Middle frontal gyrus (tissue), 1 donor: ENCODE data around the gene MPO.

Experiments used
- DNase-seq: peaks from one replicate; pipeline ENCODE4 v3.0.0-alpha.2; 2015; ENCODE audit warnings: low spot score; ENCODE audit errors: extremely low spot score

MPO gene

DNA sequence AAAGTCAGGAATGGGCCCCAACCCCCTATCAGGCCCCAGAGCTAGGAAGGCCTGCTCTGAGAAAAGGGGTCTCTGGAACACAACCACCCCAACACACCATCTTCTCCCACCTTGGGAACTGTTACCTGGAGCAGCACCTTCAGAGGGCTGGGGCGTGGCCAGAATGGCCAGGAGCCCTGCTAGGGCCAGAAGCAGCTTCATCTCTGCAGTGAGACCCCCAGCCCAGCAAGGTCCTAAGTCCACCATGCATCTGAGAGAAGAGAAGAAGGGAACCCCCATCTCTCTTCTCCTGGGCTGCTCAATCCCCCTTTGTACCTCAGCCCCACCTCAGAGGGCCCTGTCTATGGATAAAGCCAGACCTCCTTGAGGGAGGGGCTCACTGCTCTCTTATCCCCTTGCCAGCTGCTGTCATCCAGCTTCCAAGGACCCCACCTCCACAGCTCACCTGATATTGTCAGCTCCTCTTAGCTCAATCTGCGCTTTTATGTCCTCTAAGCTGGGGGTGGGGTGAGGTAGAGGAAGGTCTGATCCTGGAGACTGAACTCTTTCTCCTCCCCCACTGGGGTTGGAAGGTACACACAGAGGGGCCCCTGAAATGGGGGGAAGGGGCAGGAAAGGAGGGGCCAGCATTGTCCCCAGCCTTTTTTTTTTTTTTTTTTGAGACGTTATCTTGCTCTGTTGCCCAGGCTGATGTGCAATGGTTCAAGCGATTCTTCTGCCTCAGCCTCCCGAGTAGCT is at the start of gene MPO:
Gene MPO (minus strand): TSS at position 456 of the 738 bp plus-strand sequence. CDS start 177 bp downstream, at position 279.
- no peak for DNase-seq

- no peak for DNase-seq
These were observed 49.2 kb upstream of the MPO start for GRCh38 chr17:58329810-58330537.

DNA sequence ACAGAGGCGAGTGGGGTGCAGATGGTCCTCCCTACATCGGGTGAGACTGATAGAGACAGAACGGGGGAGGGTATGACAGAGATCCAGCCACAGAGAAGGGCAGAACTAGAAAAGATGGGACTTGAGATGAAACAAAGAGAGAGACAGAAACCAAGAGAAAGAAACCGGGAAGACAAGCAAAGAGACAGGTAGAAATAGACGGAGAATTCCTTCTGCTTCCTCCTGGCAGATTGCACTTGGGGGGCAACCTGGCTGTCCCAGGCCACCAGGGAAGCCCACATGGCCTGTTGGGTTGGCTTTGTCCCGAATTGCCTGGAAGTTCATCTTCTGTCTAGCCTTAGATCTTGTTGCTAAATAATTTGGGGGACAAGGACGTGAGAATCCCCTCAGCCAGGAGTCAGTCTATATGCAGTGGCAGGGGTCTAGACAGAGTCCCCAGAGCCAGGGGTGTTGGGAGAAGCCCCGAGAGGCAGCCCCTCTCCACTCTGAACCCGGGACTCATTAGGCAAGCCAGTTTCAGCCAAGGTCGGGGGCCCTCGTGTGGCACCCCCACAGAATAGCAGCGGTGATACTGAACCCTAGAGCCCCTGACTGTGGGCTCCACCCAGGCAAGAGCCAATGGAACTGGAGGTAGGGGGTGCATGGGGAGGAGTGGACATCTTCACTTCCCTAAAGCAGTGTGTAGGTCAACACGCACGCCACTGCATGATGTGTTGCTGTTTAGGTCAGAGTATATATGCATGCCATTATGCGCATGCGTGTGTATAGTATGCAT is 48.5 kb upstream of the MPO start:
- DNase-seq = no peak

- no peak for DNase-seq
These were observed 47.7 kb upstream of the MPO start, which contains the start of gene TSPOAP1 for GRCh38 chr17:58328195-58329034. Gene TSPOAP1, minus strand, starts transcription at chr17:58328795. Its CDS starts 875 bp downstream, at chr17:58327920.

DNA sequence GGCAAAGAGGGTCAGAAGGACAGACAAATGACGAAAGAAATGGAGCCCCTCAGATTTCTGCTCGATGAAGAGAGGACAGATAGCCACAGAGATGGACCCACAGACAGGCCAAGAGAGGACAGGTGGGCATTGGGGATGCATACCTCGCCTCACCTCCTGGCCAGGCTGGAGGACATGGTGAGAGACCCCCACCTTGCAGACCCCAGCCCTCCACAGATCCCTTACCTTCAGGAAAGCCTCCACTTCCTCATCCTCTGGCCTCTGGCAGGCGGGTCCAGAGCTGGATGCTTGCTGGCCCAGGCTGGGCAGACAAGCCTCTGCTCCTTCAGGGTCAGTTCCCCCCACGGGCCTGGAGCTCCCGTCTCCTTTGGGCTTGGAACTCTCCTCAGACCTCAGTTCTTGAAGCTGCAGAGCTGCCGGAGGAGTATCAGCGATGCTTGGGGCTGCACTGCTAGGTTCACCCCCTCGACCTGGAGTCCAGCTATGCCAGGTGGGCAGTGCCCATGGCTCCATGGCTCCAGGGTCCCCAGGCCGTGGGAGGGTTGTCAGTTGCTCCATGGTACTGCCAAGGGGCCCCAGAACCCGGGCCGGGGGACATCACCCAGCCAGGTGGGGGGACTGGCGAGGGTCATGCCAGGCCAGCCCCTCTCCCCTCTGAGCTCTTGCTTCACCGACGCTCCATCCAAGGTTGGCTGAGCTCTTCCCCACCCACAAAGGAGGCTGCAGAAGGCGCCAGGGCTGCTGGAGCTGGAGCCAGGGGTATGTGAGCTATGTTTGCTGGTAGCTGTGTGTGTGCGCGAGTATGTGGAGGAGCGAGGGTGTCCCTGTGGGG is 46.8 kb upstream of the MPO start:
- no peak for DNase-seq

DNA sequence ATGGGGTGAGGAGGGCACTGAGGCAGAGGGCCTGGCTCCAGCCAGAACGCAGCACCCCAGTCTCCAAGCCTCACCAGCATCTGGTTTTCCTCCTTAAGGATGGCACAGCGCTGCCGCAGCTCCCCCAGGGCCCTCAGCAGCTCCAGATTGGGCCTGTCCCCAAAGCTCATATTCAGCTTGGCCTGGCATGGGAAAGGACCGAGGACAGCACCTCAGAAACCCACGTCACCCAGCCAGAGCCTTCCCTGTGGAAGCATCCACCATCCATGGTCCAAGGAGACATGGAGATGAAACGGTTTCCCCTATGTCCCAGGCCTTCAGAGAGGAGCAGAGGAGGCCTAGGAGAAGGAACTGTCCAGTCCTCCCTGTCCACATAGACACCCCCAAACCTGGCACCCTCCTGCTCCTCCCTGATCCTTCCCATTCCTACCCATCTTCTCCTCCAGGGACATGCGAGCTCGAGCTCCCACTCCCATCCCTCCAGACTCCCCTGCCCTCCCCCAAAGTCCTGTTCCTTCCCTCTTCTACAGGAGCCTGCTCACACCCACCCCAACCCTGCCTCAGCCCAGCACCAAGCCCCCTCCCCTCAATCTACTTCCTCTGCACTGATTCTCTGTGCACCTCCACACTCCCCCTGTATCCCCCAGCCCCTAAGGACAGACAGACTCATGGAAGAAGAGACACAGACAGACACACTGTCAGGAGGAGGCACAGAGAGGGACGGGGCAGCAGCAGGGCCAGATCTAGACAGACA is 46.1 kb upstream of the MPO start:
- DNase-seq = no peak

- DNase-seq = no peak
These were observed 45.3 kb upstream of the MPO start for GRCh38 chr17:58325976-58326468.

DNA sequence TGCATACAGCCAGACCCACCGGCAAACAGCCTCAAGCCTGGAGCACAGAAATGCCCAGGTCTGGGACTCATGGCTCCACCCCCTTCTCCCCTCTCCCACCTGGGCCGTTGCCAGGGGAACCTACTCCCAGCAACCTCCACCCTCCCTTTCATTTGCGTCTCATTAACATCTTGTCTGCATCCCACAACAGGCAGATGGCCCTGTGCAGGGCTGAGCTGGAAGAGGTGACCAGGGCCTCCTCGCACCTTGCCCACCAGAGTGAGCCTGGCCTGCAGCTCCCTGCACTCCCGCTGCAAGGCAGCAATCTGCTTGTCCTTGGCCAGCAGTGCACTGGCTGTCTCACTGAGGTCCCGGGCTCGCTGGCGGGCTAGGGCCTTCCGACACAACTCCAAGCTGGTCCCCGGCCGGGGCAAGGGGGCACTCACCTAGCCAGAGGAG is 44.6 kb upstream of the MPO start:
- no peak for DNase-seq

- no peak for DNase-seq
These were observed 43.9 kb upstream of the MPO start for GRCh38 chr17:58324409-58325288.

- no peak for DNase-seq
These were observed 43.3 kb upstream of the MPO start for GRCh38 chr17:58324056-58324408.

GRCh38 chr17:58323366-58324055 is 42.8 kb upstream of the MPO start:
- no peak for DNase-seq

GRCh38 chr17:58322581-58323185 is 41.9 kb upstream of the MPO start:
- no peak for DNase-seq

- no peak for DNase-seq
These were observed 41.1 kb upstream of the MPO start for GRCh38 chr17:58321571-58322525.

DNA sequence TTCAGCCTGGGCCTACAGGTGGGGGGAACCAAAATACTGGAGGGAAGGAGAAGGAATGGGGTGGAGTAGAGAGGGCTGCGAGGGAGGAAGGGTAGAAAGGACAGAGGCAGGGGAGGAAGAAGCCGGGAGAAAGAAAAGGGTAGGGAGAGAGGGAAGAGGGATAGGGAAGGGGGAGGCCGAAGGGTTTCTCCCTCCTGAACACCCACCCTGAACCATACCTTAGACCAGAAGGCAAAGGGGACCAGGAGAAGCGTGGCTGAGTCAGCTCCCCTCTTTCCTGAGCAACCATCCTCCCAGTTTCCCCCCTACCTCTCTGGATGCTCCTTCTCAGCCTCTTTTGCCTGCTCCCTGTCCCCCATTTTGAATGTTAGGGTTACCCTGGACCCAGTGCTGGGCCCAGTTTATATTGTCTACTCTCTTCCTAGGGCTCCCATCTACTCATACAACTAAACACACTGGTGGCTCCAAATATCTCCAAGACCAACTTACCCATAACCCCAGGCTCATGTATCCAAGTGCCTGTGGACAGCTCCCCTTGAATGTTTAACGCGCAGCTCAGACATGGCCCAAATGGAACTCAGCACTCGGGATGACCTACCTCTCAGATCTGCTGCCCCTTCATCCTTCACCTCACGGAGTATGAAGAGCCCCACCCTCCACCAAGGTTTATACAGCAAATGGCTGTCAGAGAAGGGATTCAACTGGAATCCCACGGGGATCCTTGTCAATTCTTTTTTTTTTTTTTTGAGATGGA is 40.0 kb upstream of the MPO start:
- DNase-seq = no peak

DNA sequence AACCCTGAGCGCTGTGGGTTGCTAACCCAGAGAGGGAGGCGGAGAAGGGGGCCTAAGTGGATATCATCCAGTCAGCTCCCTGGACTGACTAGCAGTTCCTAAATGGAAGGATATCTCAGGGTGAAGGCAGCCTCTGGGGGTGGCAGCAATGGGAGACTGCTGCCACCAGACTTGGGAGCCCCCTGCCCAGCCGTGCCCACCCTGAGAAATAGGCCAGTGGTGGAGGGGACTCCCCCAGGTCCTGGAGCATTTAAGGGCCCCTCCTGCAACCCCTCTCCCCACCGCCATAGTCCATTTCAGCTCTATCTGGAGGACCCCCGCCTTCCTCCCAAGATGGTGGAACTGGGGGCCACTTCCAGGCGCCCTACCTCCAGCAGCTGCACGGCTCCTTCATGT is 39.4 kb upstream of the MPO start:
- DNase-seq = no peak
